Neutrophil (primary cell): Measurements from ENCODE around the gene RAX2.

ENCODE experiments used
- H3K27ac ChIP-seq: fragments of 200-600 bp; sonication (generic); 2 replicates; pipeline ENCODE4 v1.5.1; 2016; ENCODE audit warnings: mild to moderate bottlenecking, moderate library complexity
- H3K27me3 ChIP-seq: fragments of 200-600 bp; sonication (generic); 2 replicates; pipeline ENCODE4 v1.6.0; 2016; ENCODE audit warnings: mild to moderate bottlenecking
- H3K36me3 ChIP-seq: fragments of 200-600 bp; sonication (generic); 2 replicates; pipeline ENCODE4 v1.5.1; 2017
- H3K4me1 ChIP-seq, 2 experiments: fragments of 200-600 bp in 1 of 2; sonication (generic) in 1 of 2; 1 replicate in 1 of 2; 2 replicates in 1 of 2; pipeline versions ENCODE4 v1.5.1 to v1.6.1; 2013 to 2016; ENCODE audit warnings: low read depth in 1 of 2, low read length in 1 of 2, mild to moderate bottlenecking in 1 of 2, moderate library complexity in 1 of 2; ENCODE audit not compliant: control insufficient read depth in 1 of 2, insufficient read depth in 1 of 2
- H3K4me3 ChIP-seq, 2 experiments: fragments of 200-600 bp in 1 of 2; sonication (generic) in 1 of 2; 1 replicate in 1 of 2; 2 replicates in 1 of 2; pipeline ENCODE4 v1.5.1; 2013 to 2016; ENCODE audit warnings: low read depth in 1 of 2, low read length in 1 of 2, mild to moderate bottlenecking in 1 of 2, moderate library complexity in 1 of 2
- H3K9me3 ChIP-seq: fragments of 200-600 bp; sonication (generic); 2 replicates; pipeline ENCODE4 v1.5.1; 2016
- CTCF ChIP-seq: fragments of 200-600 bp; sonication (generic); IDR thresholded peaks from 2 replicates; pipeline ENCODE4 v1.5.1; 2016; ENCODE audit warnings: antibody characterized with exemption

RAX2 gene

DNA sequence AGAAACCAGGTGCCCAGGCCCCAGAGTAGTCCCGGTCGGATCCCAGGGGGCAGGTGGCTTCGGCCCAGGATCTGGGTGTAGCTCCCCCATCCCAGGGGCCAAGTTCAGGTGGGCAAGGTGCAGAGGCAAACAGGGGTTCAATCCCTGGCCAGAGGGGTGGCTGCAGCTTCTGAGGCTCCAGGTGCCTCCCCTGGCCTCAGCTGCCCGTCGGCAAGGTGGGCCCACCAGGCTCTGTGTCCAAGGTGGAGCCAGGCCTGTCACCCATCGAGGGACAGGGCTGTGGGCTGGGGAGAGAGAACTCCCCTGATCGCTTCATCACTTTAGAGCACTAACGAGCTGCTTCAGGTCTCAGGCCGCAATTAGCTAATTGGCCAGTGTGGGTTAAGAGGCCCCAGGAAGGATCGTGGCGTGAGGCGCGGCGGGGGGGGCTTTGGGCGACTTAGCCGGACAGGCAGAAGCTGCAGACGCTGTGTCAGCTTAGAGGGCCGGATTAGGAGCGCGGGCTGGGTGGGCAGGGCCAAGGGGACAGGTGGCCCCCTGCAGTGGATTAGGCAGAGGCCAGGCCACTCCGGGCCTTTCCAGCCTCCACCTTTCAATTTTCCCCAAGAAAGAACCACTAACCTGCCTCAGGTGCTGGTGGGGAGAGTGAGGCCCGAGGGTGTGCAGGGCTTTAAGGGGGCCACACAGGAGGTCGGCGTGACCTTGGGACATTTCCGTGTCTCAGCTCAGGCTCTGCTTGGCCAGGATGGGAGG is 2.8 kb upstream of the RAX2 start:
- Histone ChIP-seq H3K4me1 (no peaks in the 10 kb centered on the region), H3K27me3 (no peaks in the 10 kb centered on the region), H3K36me3 (peaks cover 2% of the 10 kb centered on the region), H3K4me3 (no peak overlapping the region), H3K27ac (no peak overlapping the region), H3K9me3 (no peaks in the 10 kb centered on the region)
- no peak for TF ChIP-seq CTCF

- no peaks in the 10 kb centered on the region for H3K4me1 ChIP-seq
- peaks cover 10% of the 10 kb centered on the region for H3K36me3 ChIP-seq
- H3K9me3 ChIP-seq: no peaks in the 10 kb centered on the region
- H3K27ac ChIP-seq: no peak overlapping the region
- H3K27me3 ChIP-seq: no peaks in the 10 kb centered on the region
- TF ChIP-seq CTCF: no peak
- no peak overlapping the region for H3K4me3 ChIP-seq
Measured at GRCh38 chr19:3773814-3774515, 1.9 kb upstream of the RAX2 start.

GRCh38 chr19:3771000-3771905 is 775 bp downstream of the RAX2 start:
- Histone ChIP-seq H3K9me3 (no peaks in the 10 kb centered on the region), H3K4me3 (no peak overlapping the region), H3K27me3 (no peaks in the 10 kb centered on the region), H3K36me3 (peaks cover 25% of the 10 kb centered on the region), H3K4me1 (peaks cover 5 to 6% of the 10 kb centered on the region in 2 experiments), H3K27ac (no peak overlapping the region)
- no peak for TF ChIP-seq CTCF

DNA sequence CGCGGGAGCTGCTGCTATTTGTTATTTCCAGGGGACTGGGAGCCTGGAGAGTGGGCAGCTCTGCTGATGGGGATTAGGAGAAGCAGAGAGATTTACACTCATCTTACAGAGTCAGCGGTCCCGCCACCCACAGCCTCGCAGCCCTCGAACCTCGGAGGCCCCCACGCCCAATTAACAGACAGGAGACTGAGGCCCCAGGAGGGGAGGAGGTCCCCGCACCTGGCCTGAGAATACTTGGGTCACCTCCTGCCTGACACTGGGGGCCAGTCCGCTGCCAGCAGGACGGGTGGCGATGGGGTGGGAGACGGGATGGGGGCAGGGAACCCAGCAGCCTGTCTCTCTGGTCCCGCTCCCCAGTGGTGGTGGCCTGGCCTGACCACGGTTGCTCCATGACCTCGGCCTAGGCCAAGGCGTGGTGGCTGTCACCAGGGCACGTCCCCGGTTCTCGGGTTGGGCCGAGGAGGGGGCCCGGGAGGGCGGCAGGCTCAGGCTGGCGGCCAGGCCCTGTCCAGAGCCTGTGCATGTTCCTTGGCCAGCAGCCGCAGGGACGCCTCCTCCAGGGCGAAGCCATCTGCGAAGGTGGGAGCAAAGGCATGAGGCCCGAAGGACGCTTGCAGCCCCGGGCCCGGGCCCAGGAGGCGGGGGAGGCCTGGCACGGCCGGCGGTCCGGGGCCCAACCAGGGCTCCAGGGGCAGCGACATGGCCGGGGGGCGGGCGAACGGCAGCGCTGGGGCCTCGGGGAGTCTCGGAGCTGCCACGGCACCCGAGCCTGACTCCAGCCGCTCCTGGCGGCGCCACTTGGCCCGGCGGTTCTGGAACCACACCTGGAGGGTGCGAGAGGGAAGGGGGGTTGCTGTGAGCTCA is 1.7 kb downstream of the RAX2 start:
- peaks cover 25% of the 10 kb centered on the region for H3K36me3 ChIP-seq
- H3K4me1 ChIP-seq: peaks cover 6 to 8% of the 10 kb centered on the region in 2 experiments
- H3K9me3 ChIP-seq: no peaks in the 10 kb centered on the region
- H3K27ac ChIP-seq: no peak overlapping the region
- H3K4me3 ChIP-seq: no peak overlapping the region
- TF ChIP-seq CTCF: no peak
- no peaks in the 10 kb centered on the region for H3K27me3 ChIP-seq

DNA sequence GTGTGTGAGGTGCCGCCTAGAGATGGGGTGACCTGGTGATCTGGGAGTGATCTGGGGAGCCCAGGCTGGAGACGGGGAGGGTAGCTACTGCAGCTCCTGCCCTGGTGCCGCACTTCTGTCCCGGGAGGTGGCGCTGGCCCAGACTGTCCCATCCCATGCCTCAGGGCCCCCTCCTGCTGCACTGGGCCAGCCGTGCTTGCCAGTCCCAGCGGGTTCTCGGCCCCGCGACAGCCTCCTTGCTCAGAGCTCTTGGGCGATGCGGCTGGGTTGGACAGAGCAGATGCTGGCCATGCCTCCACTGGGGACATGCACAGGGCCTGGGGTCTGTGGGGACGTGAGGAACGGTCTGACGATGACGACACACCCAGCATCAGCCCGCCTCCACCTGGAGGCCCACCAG is 2.5 kb downstream of the RAX2 start:
- H3K4me3 ChIP-seq: no peak overlapping the region
- no peak for TF ChIP-seq CTCF
- peaks cover 25% of the 10 kb centered on the region for H3K36me3 ChIP-seq
- no peak overlapping the region for H3K27ac ChIP-seq
- no peaks in the 10 kb centered on the region for H3K9me3 ChIP-seq
- H3K27me3 ChIP-seq: no peaks in the 10 kb centered on the region
- H3K4me1 ChIP-seq: peaks cover 6 to 8% of the 10 kb centered on the region in 2 experiments
